K562 (cell line): ENCODE results near the gene UTP14A. TPM values are rescaled to one million over a fixed set of nuclear protein-coding genes. Genes with fewer than 3 reads are reported as not detected.

ENCODE experiments used
- CBFA2T3 ChIP-seq: fragments of 450-650 bp; IDR thresholded peaks from 2 replicates; pipeline ENCODE4 v1.6.1; 2017
- EGR1 ChIP-seq: fragments of 450-650 bp; conservative IDR thresholded peaks from 2 replicates; pipeline ENCODE4 v1.6.1; 2017; ENCODE audit warnings: mild to moderate bottlenecking
- HDAC2 ChIP-seq: fragments of 450-650 bp; IDR thresholded peaks from 2 replicates; pipeline ENCODE4 v1.6.1; 2016; ENCODE audit warnings: mild to moderate bottlenecking
- KDM1A ChIP-seq, 2 experiments: fragments of 450-650 bp; IDR thresholded peaks; 2 replicates each; pipeline ENCODE4 v1.6.1; 2016; ENCODE audit warnings: mild to moderate bottlenecking in 2 of 2
- KLF10 ChIP-seq: fragments of 250-450 bp; sonication (Bioruptor Pico); IDR thresholded peaks from 2 replicates; pipeline ENCODE4 v1.6.1; 2021; ENCODE audit warnings: matching md5 sums
- KLF6 ChIP-seq: fragments of 250-450 bp; sonication (Bioruptor Pico); IDR thresholded peaks from 2 replicates; pipeline ENCODE4 v1.4.0; 2020; ENCODE audit warnings: mild to moderate bottlenecking, moderate library complexity, borderline replicate concordance
- LEF1 ChIP-seq: fragments of 450-650 bp; IDR thresholded peaks from 2 replicates; pipeline ENCODE4 v1.6.1; 2016; ENCODE audit warnings: mild to moderate bottlenecking
- NCOA2 ChIP-seq, 2 experiments: fragments of 450-650 bp; IDR thresholded peaks; 2 replicates each; pipeline ENCODE4 v1.6.1; 2018; ENCODE audit warnings: mild to moderate bottlenecking in 2 of 2, moderate library complexity in 1 of 2; ENCODE audit not compliant: partially characterized antibody in 2 of 2
- PHF21A ChIP-seq: fragments of 450-650 bp; IDR thresholded peaks from 2 replicates; pipeline ENCODE4 v1.6.1; 2017; ENCODE audit warnings: low read depth, borderline replicate concordance
- POLR3A ChIP-seq: IDR thresholded peaks from 2 replicates; pipeline ENCODE4 v1.6.1; 2011; ENCODE audit warnings: borderline replicate concordance, mild to moderate bottlenecking, moderate library complexity; ENCODE audit not compliant: insufficient read length, insufficient read depth; ENCODE audit errors: extremely low read depth
- RB1 ChIP-seq: fragments of 450-650 bp; IDR thresholded peaks from 2 replicates; pipeline ENCODE4 v1.6.1; 2017; ENCODE audit warnings: low read depth, mild to moderate bottlenecking
- RBBP5 ChIP-seq: fragments of 200-600 bp; sonication (generic); IDR thresholded peaks from 2 replicates; pipeline ENCODE4 v1.6.1; 2012; ENCODE audit warnings: borderline replicate concordance, mild to moderate bottlenecking, low read length, control low read depth, inconsistent platforms; ENCODE audit not compliant: insufficient read depth, poor library complexity, severe bottlenecking
- RFX1 ChIP-seq: fragments of 450-650 bp; IDR thresholded peaks from 2 replicates; pipeline ENCODE4 v1.6.1; 2016; ENCODE audit warnings: mild to moderate bottlenecking, moderate library complexity
- SMAD3 ChIP-seq: fragments of 450-650 bp; formaldehyde crosslinking; conservative IDR thresholded peaks from 2 replicates; pipeline ENCODE4 v1.4.0; 2020; ENCODE audit warnings: mild to moderate bottlenecking
- SP2 ChIP-seq: IDR thresholded peaks from 2 replicates; pipeline ENCODE4 v1.6.1; 2011; ENCODE audit warnings: mild to moderate bottlenecking, low read depth, low read length, moderate library complexity; ENCODE audit not compliant: poor library complexity, severe bottlenecking; ENCODE audit errors: extremely low read depth
- STAT5A ChIP-seq: IDR thresholded peaks from 2 replicates; pipeline ENCODE4 v1.6.1; 2012; ENCODE audit warnings: low read length, inconsistent platforms, borderline replicate concordance
- TBL1XR1 ChIP-seq, 2 experiments: IDR thresholded peaks; 2 replicates each; pipeline ENCODE4 v1.6.1; 2012; ENCODE audit warnings: improper control_type of control experiment in 2 of 2, low read length in 2 of 2, mild to moderate bottlenecking in 1 of 2
- TCF3 ChIP-seq: sonication (generic); formaldehyde crosslinking; IDR thresholded peaks from 2 replicates; pipeline ENCODE4 v1.4.0; 2020; ENCODE audit warnings: mild to moderate bottlenecking, missing genetic modification reagents
- ZNF695 ChIP-seq: fragments of 450-650 bp; formaldehyde crosslinking; IDR thresholded peaks from 2 replicates; pipeline ENCODE4 v1.4.0; 2020; ENCODE audit warnings: mild to moderate bottlenecking, moderate library complexity
- polyA plus RNA-seq, 8 experiments: library from polyadenylated mRNA; depleted of rRNA in 4 of 8; stranded (reverse) in 5 of 8; unstranded in 3 of 8; fragments of >200 nt; fragmentation: Nextera tagmentation in 2 of 8; fragmentation: Illumina TruSeq in 1 of 8; extraction: Ambion mirVana in 2 of 8; extraction: Trizol in 1 of 8; gene quantifications; 2 replicates each; pipeline versions ENCODE4 v1.2.1 to v1.2.3, GENCODE V29; 2011 to 2014; ENCODE audit warnings: inconsistent platforms in 1 of 8, missing spikeins in 1 of 8
- total RNA-seq, 7 experiments: library from RNA; depleted of rRNA in 6 of 7; stranded (reverse); fragments of >200 nt in 6 of 7; fragmentation: Illumina TruSeq in 2 of 7; extraction: Trizol in 2 of 7; gene quantifications; 2 replicates each; pipeline versions ENCODE4 v1.2.1 to v1.2.3, GENCODE V29; 2011 to 2021; ENCODE audit warnings: low replicate concordance in 1 of 7
- TF ChIP-seq, protein P1 (sequence below): fragments of 250-450 bp; sonication (Bioruptor Pico); IDR thresholded peaks from 2 replicates; pipeline ENCODE4 v1.4.0; 2020
- TF ChIP-seq, protein P2 (sequence below): fragments of 250-450 bp; sonication (Bioruptor Pico); IDR thresholded peaks from 2 replicates; pipeline ENCODE4 v1.9.0; 2021; ENCODE audit warnings: mild to moderate bottlenecking, inconsistent platforms
- TF ChIP-seq, protein P3 (sequence below): fragments of 200-800 bp; sonication (Bioruptor generic); IDR thresholded peaks from 2 replicates; pipeline ENCODE4 v1.6.1; 2017; ENCODE audit warnings: missing genetic modification characterization, missing compliant biosample characterization

UTP14A gene
- total and polyA plus RNA-seq, 9 of the 15 experiments (the other 6 are each of a cell fraction or from before 2014, with no cell fraction given): 30.5 to 91.0 (median 64.1) TPM

DNA sequence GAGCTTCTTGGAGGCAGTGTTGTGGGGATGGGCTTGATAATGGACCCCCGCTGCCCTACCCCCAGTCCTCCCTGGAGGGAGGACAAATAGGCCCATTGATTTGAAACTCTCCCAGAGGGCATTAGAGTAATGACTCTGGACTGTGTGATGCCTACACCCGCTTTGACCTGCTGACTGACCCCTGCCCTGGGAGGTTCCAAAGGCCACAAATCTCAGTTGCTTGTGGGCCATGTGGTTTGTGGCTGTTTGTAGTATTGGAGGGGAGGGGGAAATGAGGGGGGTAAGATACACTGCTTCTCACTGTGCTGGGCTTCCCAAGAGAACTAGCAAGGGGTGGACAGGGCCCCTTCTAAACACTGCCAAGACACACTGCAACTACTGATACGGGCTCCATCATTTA, 48.8 kb downstream of the UTP14A start (continued):
- TF ChIP-seq LEF1: no peak
- no peak for TF ChIP-seq EGR1
- TF ChIP-seq, protein P1, sequence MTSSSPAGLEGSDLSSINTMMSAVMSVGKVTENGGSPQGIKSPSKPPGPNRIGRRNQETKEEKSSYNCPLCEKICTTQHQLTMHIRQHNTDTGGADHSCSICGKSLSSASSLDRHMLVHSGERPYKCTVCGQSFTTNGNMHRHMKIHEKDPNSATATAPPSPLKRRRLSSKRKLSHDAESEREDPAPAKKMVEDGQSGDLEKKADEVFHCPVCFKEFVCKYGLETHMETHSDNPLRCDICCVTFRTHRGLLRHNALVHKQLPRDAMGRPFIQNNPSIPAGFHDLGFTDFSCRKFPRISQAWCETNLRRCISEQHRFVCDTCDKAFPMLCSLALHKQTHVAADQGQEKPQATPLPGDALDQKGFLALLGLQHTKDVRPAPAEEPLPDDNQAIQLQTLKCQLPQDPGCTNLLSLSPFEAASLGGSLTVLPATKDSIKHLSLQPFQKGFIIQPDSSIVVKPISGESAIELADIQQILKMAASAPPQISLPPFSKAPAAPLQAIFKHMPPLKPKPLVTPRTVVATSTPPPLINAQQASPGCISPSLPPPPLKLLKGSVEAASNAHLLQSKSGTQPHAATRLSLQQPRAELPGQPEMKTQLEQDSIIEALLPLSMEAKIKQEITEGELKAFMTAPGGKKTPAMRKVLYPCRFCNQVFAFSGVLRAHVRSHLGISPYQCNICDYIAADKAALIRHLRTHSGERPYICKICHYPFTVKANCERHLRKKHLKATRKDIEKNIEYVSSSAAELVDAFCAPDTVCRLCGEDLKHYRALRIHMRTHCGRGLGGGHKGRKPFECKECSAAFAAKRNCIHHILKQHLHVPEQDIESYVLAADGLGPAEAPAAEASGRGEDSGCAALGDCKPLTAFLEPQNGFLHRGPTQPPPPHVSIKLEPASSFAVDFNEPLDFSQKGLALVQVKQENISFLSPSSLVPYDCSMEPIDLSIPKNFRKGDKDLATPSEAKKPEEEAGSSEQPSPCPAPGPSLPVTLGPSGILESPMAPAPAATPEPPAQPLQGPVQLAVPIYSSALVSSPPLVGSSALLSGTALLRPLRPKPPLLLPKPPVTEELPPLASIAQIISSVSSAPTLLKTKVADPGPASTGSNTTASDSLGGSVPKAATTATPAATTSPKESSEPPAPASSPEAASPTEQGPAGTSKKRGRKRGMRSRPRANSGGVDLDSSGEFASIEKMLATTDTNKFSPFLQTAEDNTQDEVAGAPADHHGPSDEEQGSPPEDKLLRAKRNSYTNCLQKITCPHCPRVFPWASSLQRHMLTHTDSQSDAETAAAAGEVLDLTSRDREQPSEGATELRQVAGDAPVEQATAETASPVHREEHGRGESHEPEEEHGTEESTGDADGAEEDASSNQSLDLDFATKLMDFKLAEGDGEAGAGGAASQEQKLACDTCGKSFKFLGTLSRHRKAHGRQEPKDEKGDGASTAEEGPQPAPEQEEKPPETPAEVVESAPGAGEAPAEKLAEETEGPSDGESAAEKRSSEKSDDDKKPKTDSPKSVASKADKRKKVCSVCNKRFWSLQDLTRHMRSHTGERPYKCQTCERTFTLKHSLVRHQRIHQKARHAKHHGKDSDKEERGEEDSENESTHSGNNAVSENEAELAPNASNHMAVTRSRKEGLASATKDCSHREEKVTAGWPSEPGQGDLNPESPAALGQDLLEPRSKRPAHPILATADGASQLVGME (CRISPR knock-in tag): no peak
- TF ChIP-seq RFX1: no peak
- no peak for TF ChIP-seq PHF21A
- TF ChIP-seq SMAD3 (CRISPR knock-in tag): no peak
- TF ChIP-seq, protein P2, sequence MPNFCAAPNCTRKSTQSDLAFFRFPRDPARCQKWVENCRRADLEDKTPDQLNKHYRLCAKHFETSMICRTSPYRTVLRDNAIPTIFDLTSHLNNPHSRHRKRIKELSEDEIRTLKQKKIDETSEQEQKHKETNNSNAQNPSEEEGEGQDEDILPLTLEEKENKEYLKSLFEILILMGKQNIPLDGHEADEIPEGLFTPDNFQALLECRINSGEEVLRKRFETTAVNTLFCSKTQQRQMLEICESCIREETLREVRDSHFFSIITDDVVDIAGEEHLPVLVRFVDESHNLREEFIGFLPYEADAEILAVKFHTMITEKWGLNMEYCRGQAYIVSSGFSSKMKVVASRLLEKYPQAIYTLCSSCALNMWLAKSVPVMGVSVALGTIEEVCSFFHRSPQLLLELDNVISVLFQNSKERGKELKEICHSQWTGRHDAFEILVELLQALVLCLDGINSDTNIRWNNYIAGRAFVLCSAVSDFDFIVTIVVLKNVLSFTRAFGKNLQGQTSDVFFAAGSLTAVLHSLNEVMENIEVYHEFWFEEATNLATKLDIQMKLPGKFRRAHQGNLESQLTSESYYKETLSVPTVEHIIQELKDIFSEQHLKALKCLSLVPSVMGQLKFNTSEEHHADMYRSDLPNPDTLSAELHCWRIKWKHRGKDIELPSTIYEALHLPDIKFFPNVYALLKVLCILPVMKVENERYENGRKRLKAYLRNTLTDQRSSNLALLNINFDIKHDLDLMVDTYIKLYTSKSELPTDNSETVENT (CRISPR knock-in tag): no peak
- no peak for TF ChIP-seq POLR3A
- no peak for TF ChIP-seq TBL1XR1 (IDR thresholded peaks at IDR 0.05; ENCODE audit: low read length in 2 of 2)
- no peak for TF ChIP-seq RBBP5
- TF ChIP-seq, protein P3, sequence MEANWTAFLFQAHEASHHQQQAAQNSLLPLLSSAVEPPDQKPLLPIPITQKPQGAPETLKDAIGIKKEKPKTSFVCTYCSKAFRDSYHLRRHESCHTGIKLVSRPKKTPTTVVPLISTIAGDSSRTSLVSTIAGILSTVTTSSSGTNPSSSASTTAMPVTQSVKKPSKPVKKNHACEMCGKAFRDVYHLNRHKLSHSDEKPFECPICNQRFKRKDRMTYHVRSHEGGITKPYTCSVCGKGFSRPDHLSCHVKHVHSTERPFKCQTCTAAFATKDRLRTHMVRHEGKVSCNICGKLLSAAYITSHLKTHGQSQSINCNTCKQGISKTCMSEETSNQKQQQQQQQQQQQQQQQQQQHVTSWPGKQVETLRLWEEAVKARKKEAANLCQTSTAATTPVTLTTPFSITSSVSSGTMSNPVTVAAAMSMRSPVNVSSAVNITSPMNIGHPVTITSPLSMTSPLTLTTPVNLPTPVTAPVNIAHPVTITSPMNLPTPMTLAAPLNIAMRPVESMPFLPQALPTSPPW (CRISPR knock-in tag): peak; percentile 55
- no peak for TF ChIP-seq ZNF695 (CRISPR knock-in tag)
- no peak for TF ChIP-seq KLF6 (CRISPR knock-in tag)
- no peak for TF ChIP-seq SP2
- TF ChIP-seq KLF10: no peak
- TF ChIP-seq NCOA2 (IDR thresholded peaks at IDR 0.05; ENCODE audit: partially characterized antibody in 2 of 2): no peak
- TF ChIP-seq KDM1A (IDR thresholded peaks at IDR 0.05): peak; percentile 95 to 97
- no peak for TF ChIP-seq RB1
- no peak for TF ChIP-seq TCF3 (CRISPR knock-in tag)
- no peak for TF ChIP-seq STAT5A
- TF ChIP-seq CBFA2T3: peak; percentile 30; the same call in 1 of the 2 replicates
- TF ChIP-seq HDAC2: 0 out of 2 replicates have a peak, but pooled peaks have one; percentile 50
